OCI-LY3 (cell line): Measurements from ENCODE around the gene PDE10A.

Experiments
- H2AFZ ChIP-seq: fragments of 200-600, 300-600 bp; shearing (Covaris generic); 2 replicates; pipeline ENCODE4 v1.6.0; 2014; ENCODE audit warnings: antibody characterized with exemption, low read depth, low read length
- H3K27ac ChIP-seq: fragments of 200-600, 300-600 bp; sonication (generic); 2 replicates; pipeline ENCODE4 v1.5.1; 2014; ENCODE audit warnings: mild to moderate bottlenecking, low read length, moderate library complexity, mixed read lengths
- H3K27me3 ChIP-seq: fragments of 200-600, 300-600 bp; sonication (generic); 2 replicates; pipeline ENCODE4 v1.6.1; 2014; ENCODE audit warnings: low read depth, low read length, mixed read lengths
- H3K36me3 ChIP-seq: fragments of 200-600, 300-600 bp; sonication (generic); replicated peaks from 2 replicates; pipeline ENCODE3; 2014; ENCODE audit warnings: low read depth, low read length, mixed read lengths
- H3K4me1 ChIP-seq: fragments of 300-600, 200-600 bp; sonication (generic); 2 replicates; pipeline ENCODE4 v1.6.1; 2014; ENCODE audit warnings: low read length, mixed read lengths
- H3K4me2 ChIP-seq: fragments of 200-600, 300-600 bp; sonication (generic); 2 replicates; pipeline ENCODE4 v1.6.1; 2014; ENCODE audit warnings: low read length, mixed read lengths
- H3K4me3 ChIP-seq: fragments of 300-600, 200-600 bp; sonication (generic); 2 replicates; pipeline ENCODE4 v1.5.1; 2014; ENCODE audit warnings: antibody characterized with exemption, mild to moderate bottlenecking, low read length, moderate library complexity
- H3K79me2 ChIP-seq: fragments of 300-600, 200-600 bp; shearing (Covaris generic); 2 replicates; pipeline ENCODE4 v1.6.1; 2014; ENCODE audit warnings: mild to moderate bottlenecking, low read length, mixed read lengths
- H3K9ac ChIP-seq: fragments of 300-600, 200-600 bp; shearing (Covaris generic); 2 replicates; pipeline ENCODE4 v1.6.0; 2014; ENCODE audit warnings: mild to moderate bottlenecking, low read length, moderate library complexity
- H3K9me3 ChIP-seq: fragments of 200-600, 300-600 bp; shearing (Covaris generic); 2 replicates; pipeline ENCODE4 v1.6.1; 2014; ENCODE audit warnings: low read length, mixed read lengths; ENCODE audit not compliant: insufficient read depth
- H4K20me1 ChIP-seq: fragments of 200-600, 300-600 bp; sonication (generic); 2 replicates; pipeline ENCODE4 v1.6.1; 2016; ENCODE audit warnings: low read length, mixed read lengths; ENCODE audit not compliant: insufficient read depth
- CTCF ChIP-seq: fragments of 200-600, 300-600 bp; sonication (generic); IDR thresholded peaks from 2 replicates; pipeline ENCODE4 v1.5.1; 2014; ENCODE audit warnings: antibody characterized with exemption, low read length, low read depth
- EZH2phosphoT487 ChIP-seq: fragments of 200-600 bp; shearing (Covaris generic); IDR thresholded peaks from 2 replicates; pipeline ENCODE4 v1.6.1; 2018; ENCODE audit warnings: antibody characterized with exemption, mixed run types, low read depth

Gene PDE10A

DNA sequence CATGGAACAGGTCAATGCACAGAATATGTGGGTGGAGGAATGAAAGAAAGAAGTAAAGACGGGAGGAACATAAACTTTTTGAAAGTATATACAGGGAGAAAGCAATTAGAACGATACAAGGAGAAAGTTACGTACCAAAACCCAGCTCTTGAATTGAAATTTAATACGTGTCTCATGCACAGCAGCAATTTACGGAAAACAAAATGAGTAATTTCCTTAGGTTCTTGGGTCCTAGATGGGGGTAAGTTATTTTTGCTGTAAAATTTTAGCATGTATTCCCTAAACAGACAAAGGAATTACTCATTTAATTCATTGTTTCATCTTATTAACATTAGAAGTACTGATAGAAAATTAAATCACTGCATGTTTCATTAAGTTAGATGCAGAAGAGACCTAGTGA lies 75.8 kb downstream of the PDE10A start:
- TF ChIP-seq CTCF (no peak), EZH2phosphoT487 (no peak)
- H3K9me3 ChIP-seq = no peaks in the 10 kb centered on the region
- H3K4me1 ChIP-seq = no peaks in the 10 kb centered on the region
- no peaks in the 10 kb centered on the region for H4K20me1 ChIP-seq
- H3K79me2 ChIP-seq = no peaks in the 10 kb centered on the region
- H3K4me2 ChIP-seq = no peak overlapping the region
- H3K9ac ChIP-seq = no peak overlapping the region
- no peak overlapping the region for H3K27ac ChIP-seq
- no peaks in the 10 kb centered on the region for H3K27me3 ChIP-seq
- H2AFZ ChIP-seq = no peak overlapping the region
- no peak overlapping the region for H3K4me3 ChIP-seq
- no peaks in the 10 kb centered on the region for H3K36me3 ChIP-seq

- Histone ChIP-seq H3K9me3 (no peaks in the 10 kb centered on the region), H3K36me3 (no peaks in the 10 kb centered on the region), H3K27me3 (no peaks in the 10 kb centered on the region), H3K27ac (no peak overlapping the region), H3K9ac (no peak overlapping the region), H2AFZ (no peak overlapping the region), H3K79me2 (no peaks in the 10 kb centered on the region), H3K4me1 (no peaks in the 10 kb centered on the region), H3K4me2 (no peak overlapping the region), H4K20me1 (no peaks in the 10 kb centered on the region), H3K4me3 (no peak overlapping the region)
- TF ChIP-seq EZH2phosphoT487 (no peak), CTCF (no peak)
These were observed 76.3 kb downstream of the PDE10A start for GRCh38 chr6:165586706-165587105.

DNA sequence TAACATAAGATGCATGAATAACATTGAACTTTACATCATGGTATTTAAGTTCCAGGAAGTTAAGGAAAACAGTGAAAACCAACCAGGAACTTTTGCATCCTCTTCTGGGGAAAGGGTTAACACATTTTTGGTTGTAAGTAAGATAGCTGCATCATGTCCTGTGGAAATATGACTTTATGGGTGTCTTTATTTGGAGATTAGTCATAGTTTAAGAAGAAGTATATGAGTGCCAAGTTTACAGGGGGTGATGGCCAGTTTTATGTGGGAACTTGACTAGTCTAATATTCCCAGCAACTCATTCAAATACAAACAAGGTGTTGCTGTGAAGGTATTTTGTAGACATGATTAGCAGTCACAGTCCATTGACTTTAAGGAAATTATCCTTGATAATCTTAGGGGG lies 78.0 kb downstream of the PDE10A start:
- Histone ChIP-seq H2AFZ (no peak overlapping the region), H3K9ac (no peak overlapping the region), H3K4me1 (no peaks in the 10 kb centered on the region), H3K27ac (no peak overlapping the region), H3K9me3 (no peaks in the 10 kb centered on the region), H3K36me3 (no peaks in the 10 kb centered on the region), H3K27me3 (no peaks in the 10 kb centered on the region), H3K4me2 (no peak overlapping the region), H4K20me1 (no peaks in the 10 kb centered on the region), H3K4me3 (no peak overlapping the region), H3K79me2 (no peaks in the 10 kb centered on the region)
- TF ChIP-seq CTCF = no peak
- TF ChIP-seq EZH2phosphoT487 = no peak

- Histone ChIP-seq H3K9ac (no peak overlapping the region), H3K27ac (no peak overlapping the region), H3K4me1 (no peaks in the 10 kb centered on the region), H3K4me3 (no peak overlapping the region), H2AFZ (no peak overlapping the region), H4K20me1 (no peaks in the 10 kb centered on the region), H3K9me3 (no peaks in the 10 kb centered on the region), H3K27me3 (no peaks in the 10 kb centered on the region), H3K4me2 (no peak overlapping the region), H3K36me3 (no peaks in the 10 kb centered on the region), H3K79me2 (no peaks in the 10 kb centered on the region)
- TF ChIP-seq CTCF (no peak), EZH2phosphoT487 (no peak)
These were observed 78.5 kb downstream of the PDE10A start for GRCh38 chr6:165584541-165584940.
